ENCODE results near the gene PTPN1.
"Not testable (repeated sequence)": the region's sequence is repeated elsewhere in the genome, so short reads cannot be mapped to it uniquely, and the experiment has no call there.

Gene PTPN1

DNA sequence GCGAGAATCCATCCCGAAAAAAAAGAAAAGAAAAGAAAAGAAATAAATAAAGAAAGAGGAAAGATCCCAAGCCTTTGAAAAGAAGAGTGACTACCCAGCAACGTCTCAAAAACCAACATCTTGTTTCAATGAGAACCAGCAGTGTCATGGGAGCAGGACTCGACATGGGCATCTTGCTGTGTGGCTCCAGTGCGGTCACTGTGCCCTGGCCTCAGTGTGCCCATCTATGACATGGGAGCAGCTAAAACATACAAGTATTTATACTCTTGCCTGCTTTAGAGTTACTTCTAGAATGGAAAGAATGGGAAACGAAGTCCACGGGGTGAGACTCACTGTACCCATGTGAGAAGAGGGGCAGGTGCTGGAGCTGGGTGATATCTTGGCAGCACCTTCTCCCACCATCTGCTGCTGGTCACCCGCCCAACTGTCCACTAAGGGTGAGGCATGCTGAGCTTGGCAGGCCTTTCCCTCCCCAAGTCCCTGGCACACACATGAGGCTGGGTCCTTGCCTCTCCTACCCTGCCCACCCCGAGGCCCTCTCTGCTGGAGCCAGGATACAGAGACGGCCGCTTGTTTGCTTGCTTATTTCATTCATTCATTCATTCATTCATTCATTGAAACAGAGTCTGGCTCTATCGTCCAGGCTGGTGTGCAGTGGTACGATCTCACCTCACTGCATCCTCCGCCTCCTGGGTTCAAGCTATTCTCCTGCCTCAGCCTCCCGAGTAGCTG, 103.4 kb downstream of the PTPN1 start:
- TF ChIP-seq, protein P1, sequence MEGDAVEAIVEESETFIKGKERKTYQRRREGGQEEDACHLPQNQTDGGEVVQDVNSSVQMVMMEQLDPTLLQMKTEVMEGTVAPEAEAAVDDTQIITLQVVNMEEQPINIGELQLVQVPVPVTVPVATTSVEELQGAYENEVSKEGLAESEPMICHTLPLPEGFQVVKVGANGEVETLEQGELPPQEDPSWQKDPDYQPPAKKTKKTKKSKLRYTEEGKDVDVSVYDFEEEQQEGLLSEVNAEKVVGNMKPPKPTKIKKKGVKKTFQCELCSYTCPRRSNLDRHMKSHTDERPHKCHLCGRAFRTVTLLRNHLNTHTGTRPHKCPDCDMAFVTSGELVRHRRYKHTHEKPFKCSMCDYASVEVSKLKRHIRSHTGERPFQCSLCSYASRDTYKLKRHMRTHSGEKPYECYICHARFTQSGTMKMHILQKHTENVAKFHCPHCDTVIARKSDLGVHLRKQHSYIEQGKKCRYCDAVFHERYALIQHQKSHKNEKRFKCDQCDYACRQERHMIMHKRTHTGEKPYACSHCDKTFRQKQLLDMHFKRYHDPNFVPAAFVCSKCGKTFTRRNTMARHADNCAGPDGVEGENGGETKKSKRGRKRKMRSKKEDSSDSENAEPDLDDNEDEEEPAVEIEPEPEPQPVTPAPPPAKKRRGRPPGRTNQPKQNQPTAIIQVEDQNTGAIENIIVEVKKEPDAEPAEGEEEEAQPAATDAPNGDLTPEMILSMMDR (conservative IDR thresholded peaks at IDR 0.05; ENCODE audit: low read length): no peak
- DNase-seq (ENCODE audit: low read depth): no peak

DNA sequence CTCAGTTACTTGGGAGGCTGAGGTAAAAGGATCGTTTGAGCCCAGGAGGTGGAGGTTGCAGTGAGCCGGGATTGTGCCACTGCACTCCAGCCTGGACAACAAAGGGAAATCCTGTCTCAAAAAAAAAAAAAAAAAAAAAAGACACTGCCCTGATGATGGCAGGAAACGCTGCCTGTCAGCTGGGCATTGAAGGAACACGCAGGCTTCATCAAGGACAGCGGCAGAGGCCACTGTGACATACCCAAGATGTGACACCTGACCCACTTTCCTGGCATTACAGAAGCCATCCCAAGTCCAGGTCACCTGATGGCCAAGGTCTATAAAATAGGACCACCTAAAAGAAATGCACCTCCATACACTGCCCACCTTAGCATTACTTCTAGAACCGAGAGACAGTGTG, 105.2 kb downstream of the PTPN1 start:
- DNase-seq (ENCODE audit: low read depth): no peak
- TF ChIP-seq, protein P1 (conservative IDR thresholded peaks at IDR 0.05; ENCODE audit: low read length): no peak
- H3K4me3 ChIP-seq (ENCODE audit: low read length): no peak overlapping the region

More for the DNA sequence above, 103.4 kb downstream of the PTPN1 start:
- H3K4me3 ChIP-seq (ENCODE audit: low read length): no peak overlapping the region

DNA sequence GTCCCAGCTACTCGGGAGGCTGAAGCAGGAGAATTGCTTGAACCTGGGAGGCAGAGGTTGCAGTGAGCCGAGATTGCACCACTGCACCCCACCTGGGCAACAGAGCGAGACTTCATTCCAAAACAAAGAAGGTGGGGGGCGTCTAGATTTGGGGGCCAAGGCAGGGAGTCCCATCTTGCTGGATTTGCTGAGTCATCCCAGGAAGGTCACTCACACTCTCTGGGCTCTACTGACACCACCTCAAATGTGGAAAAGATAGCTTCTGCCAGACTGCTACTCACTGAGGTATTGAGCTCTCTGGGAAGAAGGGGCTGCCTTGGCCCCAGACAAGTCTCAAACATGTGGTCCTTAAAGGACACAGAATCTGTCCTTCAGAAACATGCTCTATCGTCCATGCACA, 106.8 kb downstream of the PTPN1 start:
- H3K4me3 ChIP-seq (ENCODE audit: low read length): no peak overlapping the region
- no peak for DNase-seq (ENCODE audit: low read depth)
- TF ChIP-seq, protein P1 (conservative IDR thresholded peaks at IDR 0.05; ENCODE audit: low read length): no peak

DNA sequence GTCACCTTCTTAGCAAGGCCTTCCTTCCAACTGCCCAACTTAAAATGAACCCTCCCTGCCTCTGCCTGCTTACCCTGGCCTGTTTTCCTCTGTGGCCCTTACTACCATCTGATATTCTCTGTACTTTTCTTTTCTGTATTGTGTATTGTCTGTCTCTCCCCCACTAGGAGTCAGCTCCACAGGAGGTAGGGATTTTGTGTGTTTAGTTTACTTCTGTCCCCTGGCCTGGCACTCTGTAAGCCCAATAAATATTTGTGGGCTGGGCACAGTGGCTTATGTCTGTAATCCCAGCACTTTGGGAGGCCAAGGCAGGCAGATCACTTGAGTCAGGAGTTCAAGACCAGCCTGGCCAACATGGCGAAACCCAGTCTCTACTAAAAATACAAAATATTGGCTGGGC, 108.4 kb downstream of the PTPN1 start:
- no peak overlapping the region for H3K4me3 ChIP-seq (ENCODE audit: low read length)
- TF ChIP-seq, protein P1 (conservative IDR thresholded peaks at IDR 0.05; ENCODE audit: low read length): no peak
- DNase-seq (ENCODE audit: low read depth): no peak

DNA sequence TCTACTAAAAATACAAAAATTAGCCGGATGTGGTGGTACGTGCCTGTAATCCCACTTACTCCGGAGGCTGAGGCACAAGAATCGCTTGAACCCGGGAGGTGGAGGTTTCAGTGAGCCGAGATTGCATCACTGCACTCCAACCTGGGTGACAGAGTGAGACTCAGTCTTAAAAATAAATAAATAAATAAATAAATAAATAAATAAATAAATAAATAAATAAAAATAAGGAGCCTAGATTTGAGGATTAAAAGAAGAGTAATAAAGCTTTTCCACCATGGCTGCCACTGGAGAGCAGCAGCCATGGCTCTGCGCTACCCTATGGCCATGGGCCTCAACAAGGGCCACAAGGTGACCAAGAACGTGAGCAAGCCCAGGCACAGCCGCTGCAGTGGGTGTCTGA, 110.3 kb downstream of the PTPN1 start:
- H3K4me3 ChIP-seq (ENCODE audit: low read length); DNase-seq (ENCODE audit: low read depth): not testable (repeated sequence)

DNA sequence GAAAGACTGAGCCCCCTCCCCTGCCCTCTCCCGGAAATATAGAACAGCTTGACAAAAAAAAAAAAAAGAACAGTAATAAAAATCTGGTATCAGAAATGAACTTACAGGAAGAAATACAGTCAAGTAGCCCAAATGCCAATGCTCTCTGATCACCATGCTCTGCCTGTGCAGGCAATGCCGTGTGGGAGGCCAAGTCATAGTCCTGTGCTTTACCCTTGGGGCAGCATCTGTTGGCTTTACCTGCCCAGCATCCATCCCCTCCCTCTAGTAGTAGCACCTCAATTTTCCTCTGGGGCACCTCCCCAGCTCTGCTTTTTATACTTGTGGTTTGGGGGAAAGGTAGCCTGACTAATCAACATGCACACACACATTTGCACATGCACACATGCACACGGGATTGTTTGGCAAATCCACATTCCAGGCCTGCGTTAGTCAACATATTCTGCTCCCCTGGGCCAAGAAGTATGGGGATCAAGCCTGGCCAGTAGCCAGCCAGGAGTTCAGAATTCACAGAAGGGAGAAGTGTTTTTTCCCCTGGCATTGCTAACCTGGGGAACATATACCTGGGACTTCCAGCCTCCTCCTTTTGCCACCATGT, 111.0 kb downstream of the PTPN1 start:
- DNase-seq (ENCODE audit: low read depth): no peak
- TF ChIP-seq, protein P1 (conservative IDR thresholded peaks at IDR 0.05; ENCODE audit: low read length): no peak

DNA sequence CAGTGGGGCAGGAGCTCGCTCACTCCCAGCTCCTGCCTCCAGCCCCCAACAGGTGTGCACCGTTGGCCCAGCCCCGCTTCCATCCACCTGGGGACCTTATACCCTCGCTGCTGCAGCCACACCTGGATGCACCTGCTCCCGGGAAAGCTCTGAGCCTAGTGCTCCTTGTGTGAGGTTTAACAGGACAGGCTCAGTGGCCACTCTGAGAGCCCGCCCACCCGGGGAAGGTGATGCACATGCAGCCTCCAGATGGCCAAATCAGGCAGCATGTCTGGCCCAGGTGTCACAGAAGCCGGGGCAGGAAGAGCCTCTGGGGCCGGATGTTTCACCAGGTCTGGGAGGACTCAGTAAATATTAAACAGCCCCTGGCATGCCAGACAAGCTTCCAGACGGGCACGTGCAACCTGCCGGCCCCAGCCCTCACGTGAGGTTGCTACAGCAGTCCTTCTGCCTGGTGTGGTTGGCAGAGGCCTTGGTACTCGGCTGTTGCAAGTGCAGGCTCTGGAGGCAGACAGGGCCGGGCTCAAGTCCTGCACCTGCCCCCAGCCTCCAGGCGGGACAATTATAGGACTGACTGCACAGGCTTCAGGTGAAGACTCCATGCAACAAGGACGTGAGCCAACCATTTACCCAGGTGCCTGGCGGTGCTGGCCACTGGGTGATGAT, 114.3 kb downstream of the PTPN1 start:
- no peak overlapping the region for H3K4me3 ChIP-seq (ENCODE audit: low read length)
- TF ChIP-seq, protein P1 (conservative IDR thresholded peaks at IDR 0.05; ENCODE audit: low read length): no peak
- no peak for DNase-seq (ENCODE audit: low read depth)

More for the DNA sequence above, 111.0 kb downstream of the PTPN1 start:
- no peak overlapping the region for H3K4me3 ChIP-seq (ENCODE audit: low read length)
